Left ventricle myocardium superior (tissue), 1 donor: ENCODE data around the gene OR3A2. TPM values are rescaled to one million over a fixed set of nuclear protein-coding genes. Genes with fewer than 3 reads are reported as not detected.
"Not testable (repeated sequence)": the region's sequence is repeated elsewhere in the genome, so short reads cannot be mapped to it uniquely, and the experiment has no call there.

Experiments
- ATAC-seq: fragments of 200-7000 bp; cut with Tn5 transposase; one replicate; pipeline ENCODE4 v1.9.1; 2020; ENCODE audit warnings: mild to moderate bottlenecking, moderate library complexity
- DNase-seq: peaks from one replicate; pipeline ENCODE4 v3.0.0-alpha.2; 2020
- intact Hi-C: fragments of 100-400 bp; cut with micrococcal nuclease; formaldehyde crosslinking; loops from one replicate; pipeline ENCODE4 v1.11.0; 2022
- total RNA-seq: library from RNA; stranded (reverse); fragmentation: NEBNext Ultra II Directional; extraction: Animal tissue kit (Norgen Biotek cat#: 25700); gene quantifications from one replicate; pipeline ENCODE4 v1.2.1, GENCODE V29; 2021
- donor health status: DM: no; HTN: yes; CAD: no; lungs with severe emphysema.

OR3A2 gene
- total RNA-seq, 1 donor from 2014 or later, result not detected

- no peak for DNase-seq
- no peak for ATAC-seq
- intact Hi-C loops, result no loop called here
Observed at GRCh38 chr17:3308603-3309002, 77.5 kb downstream of the OR3A2 start.

DNA sequence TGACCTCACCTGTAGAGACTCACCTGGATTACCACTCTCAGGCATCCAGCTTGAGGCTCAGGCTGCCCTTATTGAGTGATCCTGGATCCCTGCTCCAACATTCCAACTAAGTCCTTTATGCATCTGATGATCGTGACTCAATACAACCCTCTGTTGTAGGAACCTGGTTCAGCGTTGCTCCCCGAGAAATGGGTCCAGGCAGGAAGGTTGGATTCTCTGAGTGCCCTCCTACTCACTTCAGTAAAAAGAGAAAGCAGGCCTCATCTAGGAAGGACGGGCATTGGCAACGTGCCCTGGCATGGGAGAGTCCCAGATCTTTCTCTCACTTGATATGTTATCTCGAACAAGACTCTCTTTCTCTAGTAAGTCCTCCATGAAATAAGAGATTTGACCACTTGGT, 87.8 kb downstream of the OR3A2 start, which contains the start of gene OR3A1:
Gene OR3A1 (minus strand): TSS at position 101 of the 400 bp plus-strand sequence. CDS start 5,778 bp downstream, outside the sequence.
- intact Hi-C loops, result no loop called here
- ATAC-seq, result no peak
- no peak for DNase-seq

DNA sequence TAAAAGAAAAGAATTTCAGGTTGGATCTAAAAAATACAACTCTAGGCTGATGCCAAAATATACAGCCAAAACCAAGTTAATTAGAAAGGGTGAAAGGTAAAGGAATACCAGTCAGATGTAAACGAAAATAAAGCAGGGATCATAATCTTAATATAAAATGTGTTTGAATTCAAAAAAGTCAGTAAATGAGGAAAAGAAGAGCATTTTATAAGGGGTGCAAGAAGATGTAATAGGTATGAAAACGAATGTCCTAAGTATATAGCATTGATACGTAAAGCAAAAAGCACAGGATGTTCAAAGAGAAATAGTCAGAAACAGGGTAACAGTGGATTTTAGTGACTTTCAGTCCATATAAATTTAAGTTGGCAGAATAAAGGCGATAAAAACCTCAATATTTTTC, 90.5 kb downstream of the OR3A2 start:
- DNase-seq (no peak), ATAC-seq (no peak)
- intact Hi-C loops, result no loop called here

GRCh38 chr17:3293548-3293947, 92.6 kb downstream of the OR3A2 start:
- intact Hi-C loops, ATAC-seq, DNase-seq: not testable (repeated sequence)

DNA sequence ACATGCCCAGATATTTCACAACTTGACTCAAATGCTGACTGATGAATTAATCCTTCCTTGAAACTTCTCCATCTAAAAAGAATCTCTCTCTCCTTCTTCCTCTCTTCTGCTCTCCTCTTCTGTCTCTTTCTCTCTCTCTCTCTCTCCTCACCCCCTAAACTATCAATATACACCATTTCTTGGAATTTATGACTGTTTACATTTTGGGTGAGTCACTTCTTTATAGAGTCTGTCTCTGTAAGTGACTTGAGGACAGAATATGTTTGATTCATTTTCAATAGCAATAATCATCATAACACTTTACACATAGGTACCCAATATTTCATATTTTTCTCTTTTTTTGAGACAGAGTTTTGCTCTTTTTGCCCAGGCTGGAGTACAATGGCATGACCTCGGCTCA, 103.2 kb downstream of the OR3A2 start:
- DNase-seq, result no peak
- intact Hi-C loops, result no loop called here
- no peak for ATAC-seq

- DNase-seq (no peak), ATAC-seq (no peak)
- intact Hi-C loops, result no loop called here
Observed at GRCh38 chr17:3276126-3276525, 110.0 kb downstream of the OR3A2 start.

- DNase-seq (no peak), ATAC-seq (no peak)
- intact Hi-C loops, result no loop called here
Observed at GRCh38 chr17:3271072-3271848, 114.8 kb downstream of the OR3A2 start.

GRCh38 chr17:3260600-3260999, 125.5 kb downstream of the OR3A2 start:
- ATAC-seq (no peak), DNase-seq (no peak)
- intact Hi-C loops, result no loop called here

DNA sequence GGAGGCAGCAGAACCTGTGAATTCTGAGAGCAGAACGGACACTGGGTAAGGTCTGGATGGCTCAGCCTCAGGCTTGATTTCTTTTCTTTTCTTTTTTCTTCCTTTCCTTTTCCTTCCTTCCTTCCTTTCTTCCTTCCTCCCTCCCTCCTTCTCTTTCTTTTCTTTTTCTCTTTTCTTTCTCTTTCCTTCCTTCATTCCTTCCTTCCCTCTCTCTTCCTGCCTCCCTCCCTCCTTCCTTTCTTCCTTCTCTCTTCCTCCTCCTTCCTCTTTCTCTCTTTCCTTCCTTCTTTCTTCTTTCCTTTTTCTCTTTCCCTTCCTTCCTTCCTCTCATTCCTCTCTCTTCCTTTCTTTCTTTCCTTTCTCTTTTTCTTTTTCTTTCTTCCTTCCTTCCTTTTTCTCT, 125.9 kb downstream of the OR3A2 start:
- no peak for DNase-seq
- intact Hi-C loops, result no loop called here
- no peak for ATAC-seq

GRCh38 chr17:3256575-3256974, 129.5 kb downstream of the OR3A2 start:
- intact Hi-C loops, result no loop called here
- no peak for ATAC-seq
- no peak for DNase-seq

GRCh38 chr17:3249013-3249412, 137.1 kb downstream of the OR3A2 start:
- DNase-seq, ATAC-seq, intact Hi-C loops: not testable (repeated sequence)

GRCh38 chr17:3244841-3245240, 141.3 kb downstream of the OR3A2 start:
- ATAC-seq, DNase-seq, intact Hi-C loops: not testable (repeated sequence)

GRCh38 chr17:3241044-3241443, 145.1 kb downstream of the OR3A2 start:
- intact Hi-C loops, ATAC-seq: not testable (repeated sequence)

DNA sequence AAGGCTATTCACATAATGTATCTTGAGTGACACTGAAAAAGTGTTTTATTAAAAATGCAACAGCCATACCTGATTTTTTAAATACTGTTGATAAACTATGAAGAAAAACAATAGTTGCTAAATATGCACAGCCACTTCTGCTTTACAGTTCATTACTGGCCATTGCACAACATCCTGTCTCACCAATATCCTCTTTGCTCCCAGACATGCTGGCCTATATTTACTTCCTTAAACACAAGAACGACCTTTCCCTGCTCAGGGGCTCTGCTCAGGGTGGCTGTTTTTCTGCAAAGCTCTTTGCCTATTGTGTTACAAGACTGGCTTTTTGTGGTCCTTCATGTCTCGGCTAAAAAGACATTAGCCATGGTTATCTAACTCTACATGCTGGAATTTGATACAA, 147.4 kb downstream of the OR3A2 start:
- ATAC-seq, result peak; percentile 55

More at GRCh38 chr17:3241044-3241443, 145.1 kb downstream of the OR3A2 start:
- DNase-seq, result not testable (repeated sequence)

DNA sequence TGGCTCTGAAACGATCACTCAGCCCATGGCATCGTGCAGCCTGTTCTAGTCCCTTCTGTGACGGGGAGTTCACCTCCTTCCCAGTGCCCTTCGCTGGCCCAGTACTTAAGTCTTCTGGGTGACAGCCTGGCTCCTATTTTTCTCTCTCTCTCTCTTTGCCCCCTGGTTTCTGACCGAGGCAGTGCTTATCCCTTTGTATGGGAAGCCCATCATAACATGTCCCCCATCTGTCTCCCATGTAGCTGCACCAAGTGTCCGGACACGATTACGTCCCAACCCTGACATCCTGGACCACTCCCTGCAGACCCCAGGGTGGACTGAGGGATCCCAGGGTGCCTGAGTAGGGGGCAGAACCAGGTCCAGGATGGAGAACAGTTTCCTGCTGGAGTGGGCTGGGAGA, 153.8 kb downstream of the OR3A2 start:
- ATAC-seq, intact Hi-C loops, DNase-seq: not testable (repeated sequence)

More for the DNA sequence above, 147.4 kb downstream of the OR3A2 start:
- intact Hi-C loops, DNase-seq: not testable (repeated sequence)

Other genes with a start within 250 kb of the OR3A2 start
- gene OR1A2, start 188.8 kb downstream of the OR3A2 start, total RNA-seq, result not detected
- gene OR1A1, start 178.6 kb downstream of the OR3A2 start, total RNA-seq, result not detected
- gene OR3A1, start 87.9 kb downstream of the OR3A2 start, total RNA-seq, result not detected
- gene OR1E1, start 12.1 kb upstream of the OR3A2 start, total RNA-seq, result not detected
- not detected for gene OR3A3, start 25.1 kb upstream of the OR3A2 start, total RNA-seq
- not detected for gene OR1E2, start 47.5 kb upstream of the OR3A2 start, total RNA-seq
- gene SPATA22, start 85.5 kb upstream of the OR3A2 start, total RNA-seq, result 0.50 TPM
- gene ASPA, start 89.7 kb upstream of the OR3A2 start, total RNA-seq, result 3.7 TPM
- gene TRPV3, start 171.5 kb upstream of the OR3A2 start, total RNA-seq, result 1.3 TPM
- 3.5 TPM for gene TRPV1, start 223.1 kb upstream of the OR3A2 start, total RNA-seq
- gene SHPK, start 249.9 kb upstream of the OR3A2 start, total RNA-seq, result 5.1 TPM